HL-60 (cell line): Measurements from ENCODE around the gene FNDC3B.

Source experiments
- DNase-seq, 2 experiments: peaks; one replicate each; pipeline ENCODE4 v3.0.0-alpha.2; 2010 to 2020; ENCODE audit warnings: low read depth in 1 of 2, low spot score in 1 of 2
- H3K27ac ChIP-seq: fragments of 250-450 bp; sonication (Bioruptor Pico); replicated peaks from 2 replicates; pipeline ENCODE4 v1.5.1; 2020; ENCODE audit warnings: mild to moderate bottlenecking, moderate library complexity
- H3K27me3 ChIP-seq: fragments of 250-450 bp; sonication (Bioruptor Pico); 2 replicates; pipeline ENCODE4 v1.5.1; 2021; ENCODE audit warnings: mild to moderate bottlenecking, moderate library complexity; ENCODE audit not compliant: insufficient read depth, poor library complexity, severe bottlenecking
- H3K4me3 ChIP-seq: replicated peaks from 2 replicates; pipeline ENCODE4 v1.5.1; 2011; ENCODE audit warnings: mild to moderate bottlenecking, control low read depth, low read length; ENCODE audit not compliant: insufficient read depth
- GABPA ChIP-seq: IDR thresholded peaks from 2 replicates; pipeline ENCODE4 v1.6.1; 2012; ENCODE audit warnings: low read depth
- POLR2AphosphoS5 ChIP-seq: IDR thresholded peaks from 2 replicates; pipeline ENCODE4 v1.6.1; 2012; ENCODE audit warnings: low read depth
- SPI1 ChIP-seq: IDR thresholded peaks from 2 replicates; pipeline ENCODE4 v1.6.1; 2012; ENCODE audit warnings: low read depth, mild to moderate bottlenecking, borderline replicate concordance
- TF ChIP-seq, protein P1 (sequence below): IDR thresholded peaks from 2 replicates; pipeline ENCODE4 v1.6.1; 2012; ENCODE audit warnings: low read depth; ENCODE audit not compliant: insufficient replicate concordance
- TF ChIP-seq, protein P2 (sequence below): IDR thresholded peaks from one replicate; pipeline ENCODE4 v1.5.1; 2011; ENCODE audit warnings: low read length, control low read depth, inconsistent platforms; ENCODE audit not compliant: insufficient read depth

The FNDC3B gene

DNA sequence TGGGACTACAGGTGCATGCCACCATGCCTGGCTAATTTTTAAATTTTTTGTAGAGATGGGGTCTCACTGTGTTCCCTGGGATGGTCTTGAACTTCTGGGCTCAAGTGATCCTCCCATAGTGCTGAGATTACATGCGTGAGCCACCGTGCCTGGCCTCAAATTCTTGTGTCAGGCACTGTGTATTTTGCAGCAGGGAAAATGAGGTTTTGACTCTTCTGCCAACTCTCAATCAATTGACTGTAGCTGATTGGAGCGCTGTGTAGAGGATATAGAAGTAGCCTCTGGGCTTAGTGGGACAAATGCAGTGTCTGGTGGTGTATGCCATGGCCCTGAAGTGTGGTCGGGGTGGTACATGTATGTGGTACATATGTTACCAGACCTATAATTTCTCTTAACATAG, 152.3 kb downstream of the FNDC3B start:
- DNase-seq = no peak
- H3K4me3 ChIP-seq = no peak overlapping the region
- H3K27ac ChIP-seq = no peak overlapping the region
- TF ChIP-seq, protein P1, sequence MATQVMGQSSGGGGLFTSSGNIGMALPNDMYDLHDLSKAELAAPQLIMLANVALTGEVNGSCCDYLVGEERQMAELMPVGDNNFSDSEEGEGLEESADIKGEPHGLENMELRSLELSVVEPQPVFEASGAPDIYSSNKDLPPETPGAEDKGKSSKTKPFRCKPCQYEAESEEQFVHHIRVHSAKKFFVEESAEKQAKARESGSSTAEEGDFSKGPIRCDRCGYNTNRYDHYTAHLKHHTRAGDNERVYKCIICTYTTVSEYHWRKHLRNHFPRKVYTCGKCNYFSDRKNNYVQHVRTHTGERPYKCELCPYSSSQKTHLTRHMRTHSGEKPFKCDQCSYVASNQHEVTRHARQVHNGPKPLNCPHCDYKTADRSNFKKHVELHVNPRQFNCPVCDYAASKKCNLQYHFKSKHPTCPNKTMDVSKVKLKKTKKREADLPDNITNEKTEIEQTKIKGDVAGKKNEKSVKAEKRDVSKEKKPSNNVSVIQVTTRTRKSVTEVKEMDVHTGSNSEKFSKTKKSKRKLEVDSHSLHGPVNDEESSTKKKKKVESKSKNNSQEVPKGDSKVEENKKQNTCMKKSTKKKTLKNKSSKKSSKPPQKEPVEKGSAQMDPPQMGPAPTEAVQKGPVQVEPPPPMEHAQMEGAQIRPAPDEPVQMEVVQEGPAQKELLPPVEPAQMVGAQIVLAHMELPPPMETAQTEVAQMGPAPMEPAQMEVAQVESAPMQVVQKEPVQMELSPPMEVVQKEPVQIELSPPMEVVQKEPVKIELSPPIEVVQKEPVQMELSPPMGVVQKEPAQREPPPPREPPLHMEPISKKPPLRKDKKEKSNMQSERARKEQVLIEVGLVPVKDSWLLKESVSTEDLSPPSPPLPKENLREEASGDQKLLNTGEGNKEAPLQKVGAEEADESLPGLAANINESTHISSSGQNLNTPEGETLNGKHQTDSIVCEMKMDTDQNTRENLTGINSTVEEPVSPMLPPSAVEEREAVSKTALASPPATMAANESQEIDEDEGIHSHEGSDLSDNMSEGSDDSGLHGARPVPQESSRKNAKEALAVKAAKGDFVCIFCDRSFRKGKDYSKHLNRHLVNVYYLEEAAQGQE = no peak
- TF ChIP-seq POLR2AphosphoS5 (no peak), SPI1 (no peak), GABPA (no peak)
- TF ChIP-seq, protein P2, sequence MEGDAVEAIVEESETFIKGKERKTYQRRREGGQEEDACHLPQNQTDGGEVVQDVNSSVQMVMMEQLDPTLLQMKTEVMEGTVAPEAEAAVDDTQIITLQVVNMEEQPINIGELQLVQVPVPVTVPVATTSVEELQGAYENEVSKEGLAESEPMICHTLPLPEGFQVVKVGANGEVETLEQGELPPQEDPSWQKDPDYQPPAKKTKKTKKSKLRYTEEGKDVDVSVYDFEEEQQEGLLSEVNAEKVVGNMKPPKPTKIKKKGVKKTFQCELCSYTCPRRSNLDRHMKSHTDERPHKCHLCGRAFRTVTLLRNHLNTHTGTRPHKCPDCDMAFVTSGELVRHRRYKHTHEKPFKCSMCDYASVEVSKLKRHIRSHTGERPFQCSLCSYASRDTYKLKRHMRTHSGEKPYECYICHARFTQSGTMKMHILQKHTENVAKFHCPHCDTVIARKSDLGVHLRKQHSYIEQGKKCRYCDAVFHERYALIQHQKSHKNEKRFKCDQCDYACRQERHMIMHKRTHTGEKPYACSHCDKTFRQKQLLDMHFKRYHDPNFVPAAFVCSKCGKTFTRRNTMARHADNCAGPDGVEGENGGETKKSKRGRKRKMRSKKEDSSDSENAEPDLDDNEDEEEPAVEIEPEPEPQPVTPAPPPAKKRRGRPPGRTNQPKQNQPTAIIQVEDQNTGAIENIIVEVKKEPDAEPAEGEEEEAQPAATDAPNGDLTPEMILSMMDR = no peak
- no peaks in the 10 kb centered on the region for H3K27me3 ChIP-seq

DNA sequence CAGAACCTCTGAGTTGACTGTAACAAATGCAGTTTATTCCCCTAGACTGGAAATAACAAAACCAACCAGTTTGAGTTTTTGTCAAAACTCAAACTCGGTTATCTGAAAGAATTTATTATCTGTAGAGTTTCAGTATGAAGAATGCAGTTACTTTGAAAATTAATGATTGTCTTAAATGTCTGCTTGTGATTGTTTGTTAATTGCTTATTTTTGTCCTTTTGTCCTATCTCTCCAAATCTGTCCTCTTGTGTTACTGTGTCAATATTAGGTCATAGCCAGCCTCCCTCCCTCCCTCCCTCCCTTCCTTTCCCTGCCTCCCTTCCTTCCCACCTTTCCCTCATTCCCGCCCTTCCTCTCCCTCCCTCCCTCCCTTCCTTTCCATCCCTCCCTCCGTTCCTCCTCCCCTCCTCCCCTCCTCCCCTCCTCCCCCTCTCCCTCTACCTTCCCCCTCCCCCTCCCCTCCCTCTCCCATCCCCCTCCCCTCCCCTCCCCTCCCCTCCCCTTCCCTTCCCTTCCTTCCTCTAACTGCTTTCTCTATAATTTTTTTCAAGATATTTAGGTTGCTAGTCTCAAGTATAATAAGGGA, 153.5 kb downstream of the FNDC3B start:
- no peaks in the 10 kb centered on the region for H3K27me3 ChIP-seq
- no peak overlapping the region for H3K4me3 ChIP-seq
- H3K27ac ChIP-seq = no peak overlapping the region
- no peak for TF ChIP-seq POLR2AphosphoS5
- TF ChIP-seq, protein P2 = no peak
- TF ChIP-seq, protein P1 = no peak
- no peak for TF ChIP-seq SPI1
- no peak for TF ChIP-seq GABPA
- no peak for DNase-seq

DNA sequence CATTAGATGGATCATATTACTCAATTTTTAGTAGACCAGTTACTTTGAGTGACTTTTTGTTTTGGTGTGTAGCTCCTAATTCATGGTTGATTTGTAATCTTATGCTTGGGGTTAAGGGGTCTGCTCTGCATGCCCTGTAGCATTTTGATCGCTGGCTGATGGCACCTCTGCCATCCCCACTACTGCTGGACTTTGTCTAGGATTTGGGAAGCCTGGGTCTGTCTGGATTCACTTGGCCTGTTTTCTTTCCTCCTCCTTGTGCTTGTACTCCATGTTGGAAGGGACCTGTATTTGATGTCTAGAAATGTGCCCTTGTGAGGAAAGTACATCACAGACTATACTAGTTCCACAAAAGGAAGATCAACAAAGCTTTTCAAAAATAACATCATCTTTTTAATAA, 154.1 kb downstream of the FNDC3B start:
- no peak for DNase-seq

More for the DNA sequence above, 154.1 kb downstream of the FNDC3B start:
- Histone ChIP-seq H3K27ac (no peak overlapping the region), H3K27me3 (no peaks in the 10 kb centered on the region), H3K4me3 (no peak overlapping the region)
- TF ChIP-seq, protein P2 = no peak
- no peak for TF ChIP-seq POLR2AphosphoS5
- TF ChIP-seq, protein P1 = no peak
- TF ChIP-seq SPI1 = no peak
- TF ChIP-seq GABPA = no peak
